ENCODE data around the gene NAMPT.
"Not testable (repeated sequence)": the region's sequence is repeated elsewhere in the genome, so short reads cannot be mapped to it uniquely, and the experiment has no call there.

The NAMPT gene

GRCh38 chr7:106313456-106313901 lies 28.7 kb upstream of the NAMPT start:
- TF ChIP-seq CTCF (IDR thresholded peaks at IDR 0.05; ENCODE audit: insufficient read depth, low read depth, low read length, missing control alignments): no peak
- peak; percentile 70 for DNase-seq (ENCODE audit: low read depth)
- no peak overlapping the region for H3K4me3 ChIP-seq (ENCODE audit: low read length)

GRCh38 chr7:106312906-106313305 lies 28.1 kb upstream of the NAMPT start:
- no peak overlapping the region for H3K4me3 ChIP-seq (ENCODE audit: low read length)
- no peak for TF ChIP-seq CTCF (IDR thresholded peaks at IDR 0.05; ENCODE audit: insufficient read depth, low read depth, low read length, missing control alignments)
- no peak for DNase-seq (ENCODE audit: low read depth)

- no peak overlapping the region for H3K4me3 ChIP-seq (ENCODE audit: low read length)
- DNase-seq (ENCODE audit: low read depth): peak; percentile 64
- no peak for TF ChIP-seq CTCF (IDR thresholded peaks at IDR 0.05; ENCODE audit: insufficient read depth, low read depth, low read length, missing control alignments)
These were observed 27.5 kb upstream of the NAMPT start for GRCh38 chr7:106312099-106312871.

GRCh38 chr7:106309362-106309761 lies 24.6 kb upstream of the NAMPT start:
- no peak overlapping the region for H3K4me3 ChIP-seq (ENCODE audit: low read length)
- no peak for TF ChIP-seq CTCF (IDR thresholded peaks at IDR 0.05; ENCODE audit: insufficient read depth, low read depth, low read length, missing control alignments)
- peak; percentile 77 for DNase-seq (ENCODE audit: low read depth)

GRCh38 chr7:106306256-106306655 lies 21.5 kb upstream of the NAMPT start:
- no peak overlapping the region for H3K4me3 ChIP-seq (ENCODE audit: low read length)
- TF ChIP-seq CTCF (IDR thresholded peaks at IDR 0.05; ENCODE audit: insufficient read depth, low read depth, low read length, missing control alignments): no peak
- DNase-seq (ENCODE audit: low read depth): no peak

- no peak for TF ChIP-seq CTCF (IDR thresholded peaks at IDR 0.05; ENCODE audit: insufficient read depth, low read depth, low read length, missing control alignments)
- DNase-seq (ENCODE audit: low read depth): peak; percentile 68
- H3K4me3 ChIP-seq (ENCODE audit: low read length): no peak overlapping the region
These were observed 20.9 kb upstream of the NAMPT start for GRCh38 chr7:106305732-106306131.

GRCh38 chr7:106304568-106304967 lies 19.8 kb upstream of the NAMPT start:
- TF ChIP-seq CTCF (IDR thresholded peaks at IDR 0.05; ENCODE audit: insufficient read depth, low read depth, low read length, missing control alignments): no peak
- no peak for DNase-seq (ENCODE audit: low read depth)
- H3K4me3 ChIP-seq (ENCODE audit: low read length): no peak overlapping the region

GRCh38 chr7:106298631-106299030 lies 13.8 kb upstream of the NAMPT start:
- not testable (repeated sequence) for DNase-seq (ENCODE audit: low read depth); H3K4me3 ChIP-seq (ENCODE audit: low read length)

GRCh38 chr7:106298155-106298554 lies 13.4 kb upstream of the NAMPT start:
- DNase-seq (ENCODE audit: low read depth); H3K4me3 ChIP-seq (ENCODE audit: low read length): not testable (repeated sequence)
